ENCODE results near the gene SDR42E1. TPM values are rescaled to one million over a fixed set of nuclear protein-coding genes. Genes with fewer than 3 reads are reported as not detected.
A peak's percentile ranks its signal among the peaks of the same experiment; 100 is the strongest.

Gene SDR42E1
- total and polyA plus RNA-seq, 2 of the 13 experiments (the other 11 are each of a cell fraction or from before 2014, with no cell fraction given): 0.01 to 0.13 TPM

DNA sequence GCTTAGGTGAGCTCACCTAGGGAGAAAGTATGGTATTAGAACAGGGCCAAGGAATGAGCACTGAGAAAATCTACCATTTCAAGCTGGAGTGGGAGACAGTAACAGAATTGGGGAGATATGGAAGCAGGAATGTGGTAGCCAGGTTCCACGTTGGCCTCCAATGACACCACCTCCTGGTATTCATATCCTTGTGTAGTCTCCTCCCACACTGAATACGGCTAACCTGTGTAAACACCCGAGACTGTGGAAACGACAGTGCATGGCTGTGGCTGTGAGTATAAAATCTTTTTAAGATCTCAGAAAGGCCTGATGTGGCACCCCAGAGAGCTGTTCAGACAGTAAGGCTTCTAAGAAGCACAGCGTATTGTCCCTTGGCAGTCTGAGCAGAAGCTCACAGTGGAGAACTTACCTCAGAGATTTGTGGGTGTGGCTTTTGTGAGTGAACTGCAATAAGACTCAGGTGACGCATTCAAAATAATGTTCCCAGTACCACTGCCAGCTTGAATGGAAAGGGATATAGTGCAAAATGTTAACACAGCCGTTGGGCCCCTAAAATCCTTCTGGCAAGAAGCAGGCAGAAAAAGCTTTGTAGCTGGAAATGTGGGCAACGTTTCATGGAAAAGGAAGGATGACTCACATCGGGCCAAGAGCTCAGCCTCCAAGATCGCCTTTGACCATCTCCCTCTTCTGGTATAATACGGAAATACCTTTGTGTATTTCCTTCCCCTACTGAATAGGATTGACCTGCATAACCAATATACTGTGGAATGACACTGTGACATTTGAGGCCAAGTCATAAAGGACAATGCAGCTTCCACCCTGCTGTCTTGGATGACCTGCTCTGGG lies 14.4 kb downstream of the SDR42E1 start (continued):
- TF ChIP-seq FOXC1 (CRISPR knock-in tag; IDR thresholded peaks at IDR 0.05; ENCODE audit: borderline replicate concordance) (no peak), SMC3 (IDR thresholded peaks at IDR 0.05; ENCODE audit: low read length) (peak; percentile 27; the same call in 1 of the 2 replicates), ZNF567 (CRISPR knock-in tag; IDR thresholded peaks at IDR 0.05; ENCODE audit: borderline replicate concordance) (no peak), BORCS8-MEF2B (CRISPR knock-in tag; IDR thresholded peaks at IDR 0.05) (no peak), HOXD1 (CRISPR knock-in tag; IDR thresholded peaks at IDR 0.05) (no peak), NR2F1 (CRISPR knock-in tag; IDR thresholded peaks at IDR 0.05) (no peak), NFIB (CRISPR knock-in tag; IDR thresholded peaks at IDR 0.05; ENCODE audit: borderline replicate concordance) (no peak), ZNF354B (CRISPR knock-in tag; IDR thresholded peaks at IDR 0.05) (no peak), STAG1 (CRISPR knock-in tag; IDR thresholded peaks at IDR 0.05) (peak; percentile 22; the same call in 1 of the 2 replicates), SMARCE1 (IDR thresholded peaks at IDR 0.05; ENCODE audit: borderline replicate concordance) (no peak), MYC (CRISPR knock-in tag; IDR thresholded peaks at IDR 0.05; ENCODE audit: borderline replicate concordance) (no peak), MLLT10 (CRISPR knock-in tag; IDR thresholded peaks at IDR 0.05) (no peak), FOXP1 (IDR thresholded peaks at IDR 0.05) (no peak), FOXP1 (CRISPR knock-in tag; IDR thresholded peaks at IDR 0.05) (no peak)
- TF ChIP-seq, protein P1, sequence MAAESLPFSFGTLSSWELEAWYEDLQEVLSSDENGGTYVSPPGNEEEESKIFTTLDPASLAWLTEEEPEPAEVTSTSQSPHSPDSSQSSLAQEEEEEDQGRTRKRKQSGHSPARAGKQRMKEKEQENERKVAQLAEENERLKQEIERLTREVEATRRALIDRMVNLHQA (CRISPR knock-in tag; IDR thresholded peaks at IDR 0.05): no peak
- TF ChIP-seq, protein P2, sequence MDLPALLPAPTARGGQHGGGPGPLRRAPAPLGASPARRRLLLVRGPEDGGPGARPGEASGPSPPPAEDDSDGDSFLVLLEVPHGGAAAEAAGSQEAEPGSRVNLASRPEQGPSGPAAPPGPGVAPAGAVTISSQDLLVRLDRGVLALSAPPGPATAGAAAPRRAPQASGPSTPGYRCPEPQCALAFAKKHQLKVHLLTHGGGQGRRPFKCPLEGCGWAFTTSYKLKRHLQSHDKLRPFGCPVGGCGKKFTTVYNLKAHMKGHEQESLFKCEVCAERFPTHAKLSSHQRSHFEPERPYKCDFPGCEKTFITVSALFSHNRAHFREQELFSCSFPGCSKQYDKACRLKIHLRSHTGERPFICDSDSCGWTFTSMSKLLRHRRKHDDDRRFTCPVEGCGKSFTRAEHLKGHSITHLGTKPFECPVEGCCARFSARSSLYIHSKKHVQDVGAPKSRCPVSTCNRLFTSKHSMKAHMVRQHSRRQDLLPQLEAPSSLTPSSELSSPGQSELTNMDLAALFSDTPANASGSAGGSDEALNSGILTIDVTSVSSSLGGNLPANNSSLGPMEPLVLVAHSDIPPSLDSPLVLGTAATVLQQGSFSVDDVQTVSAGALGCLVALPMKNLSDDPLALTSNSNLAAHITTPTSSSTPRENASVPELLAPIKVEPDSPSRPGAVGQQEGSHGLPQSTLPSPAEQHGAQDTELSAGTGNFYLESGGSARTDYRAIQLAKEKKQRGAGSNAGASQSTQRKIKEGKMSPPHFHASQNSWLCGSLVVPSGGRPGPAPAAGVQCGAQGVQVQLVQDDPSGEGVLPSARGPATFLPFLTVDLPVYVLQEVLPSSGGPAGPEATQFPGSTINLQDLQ (CRISPR knock-in tag; IDR thresholded peaks at IDR 0.05): no peak
- TF ChIP-seq, protein P3, sequence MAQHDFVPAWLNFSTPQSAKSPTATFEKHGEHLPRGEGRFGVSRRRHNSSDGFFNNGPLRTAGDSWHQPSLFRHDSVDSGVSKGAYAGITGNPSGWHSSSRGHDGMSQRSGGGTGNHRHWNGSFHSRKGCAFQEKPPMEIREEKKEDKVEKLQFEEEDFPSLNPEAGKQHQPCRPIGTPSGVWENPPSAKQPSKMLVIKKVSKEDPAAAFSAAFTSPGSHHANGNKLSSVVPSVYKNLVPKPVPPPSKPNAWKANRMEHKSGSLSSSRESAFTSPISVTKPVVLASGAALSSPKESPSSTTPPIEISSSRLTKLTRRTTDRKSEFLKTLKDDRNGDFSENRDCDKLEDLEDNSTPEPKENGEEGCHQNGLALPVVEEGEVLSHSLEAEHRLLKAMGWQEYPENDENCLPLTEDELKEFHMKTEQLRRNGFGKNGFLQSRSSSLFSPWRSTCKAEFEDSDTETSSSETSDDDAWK (CRISPR knock-in tag; IDR thresholded peaks at IDR 0.05): no peak
- TF ChIP-seq, protein P4, sequence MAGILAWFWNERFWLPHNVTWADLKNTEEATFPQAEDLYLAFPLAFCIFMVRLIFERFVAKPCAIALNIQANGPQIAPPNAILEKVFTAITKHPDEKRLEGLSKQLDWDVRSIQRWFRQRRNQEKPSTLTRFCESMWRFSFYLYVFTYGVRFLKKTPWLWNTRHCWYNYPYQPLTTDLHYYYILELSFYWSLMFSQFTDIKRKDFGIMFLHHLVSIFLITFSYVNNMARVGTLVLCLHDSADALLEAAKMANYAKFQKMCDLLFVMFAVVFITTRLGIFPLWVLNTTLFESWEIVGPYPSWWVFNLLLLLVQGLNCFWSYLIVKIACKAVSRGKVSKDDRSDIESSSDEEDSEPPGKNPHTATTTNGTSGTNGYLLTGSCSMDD (CRISPR knock-in tag; IDR thresholded peaks at IDR 0.05): no peak
